Lung (tissue), 12 donors: ENCODE data around the gene PCK1. TPM values are rescaled to one million over a fixed set of nuclear protein-coding genes. Genes with fewer than 3 reads are reported as not detected.

Experiments
- ATAC-seq: fragments of 200-7000 bp; cut with Tn5 transposase; one replicate; pipeline ENCODE4 v1.9.1; 2020; ENCODE audit warnings: moderate number of reproducible peaks; ENCODE audit not compliant: insufficient read depth, low FRiP score
- DNase-seq, 3 donors: peaks; one replicate each; pipeline ENCODE4 v3.0.0-alpha.2; 2013 to 2017
- H3K27ac ChIP-seq, 2 donors: one replicate each; pipeline ENCODE4 v1.5.1; 2013; ENCODE audit warnings: mild to moderate bottlenecking in 2 of 2, moderate library complexity in 2 of 2, control low read depth in 1 of 2, inconsistent platforms in 1 of 2, low read depth in 1 of 2, low read length in 1 of 2
- H3K27me3 ChIP-seq, 3 donors: one replicate each; pipeline ENCODE4 v1.5.1; 2013; ENCODE audit warnings: low read length in 2 of 3; ENCODE audit not compliant: control insufficient read depth in 3 of 3, insufficient read depth in 3 of 3
- H3K36me3 ChIP-seq, 4 donors: one replicate each; pipeline ENCODE4 v1.5.1; 2013; ENCODE audit warnings: low read length in 4 of 4, mild to moderate bottlenecking in 1 of 4, moderate library complexity in 1 of 4; ENCODE audit not compliant: control insufficient read depth in 4 of 4, insufficient read depth in 4 of 4
- H3K4me1 ChIP-seq, 5 donors: one replicate each; pipeline ENCODE4 v1.5.1; 2013; ENCODE audit warnings: low read length in 5 of 5, mild to moderate bottlenecking in 2 of 5, moderate library complexity in 1 of 5; ENCODE audit not compliant: control insufficient read depth in 5 of 5, insufficient read depth in 5 of 5
- H3K4me3 ChIP-seq: one replicate; pipeline ENCODE4 v1.5.1; 2013; ENCODE audit warnings: mild to moderate bottlenecking, control low read depth, moderate library complexity
- H3K9ac ChIP-seq, 2 donors: one replicate each; pipeline ENCODE4 v1.5.1; 2013; ENCODE audit warnings: low read length in 2 of 2, control low read depth in 1 of 2; ENCODE audit not compliant: insufficient read depth in 1 of 2
- H3K9me3 ChIP-seq, 4 donors: one replicate each; pipeline ENCODE4 v1.5.1; 2013; ENCODE audit warnings: low read length in 3 of 4, mild to moderate bottlenecking in 1 of 4, moderate library complexity in 1 of 4; ENCODE audit not compliant: control insufficient read depth in 4 of 4, insufficient read depth in 3 of 4
- CTCF ChIP-seq: IDR thresholded peaks from 2 replicates; pipeline ENCODE4 v1.5.1; 2012; ENCODE audit warnings: mild to moderate bottlenecking; ENCODE audit errors: control extremely low read depth, extremely low read depth
- WGBS, 2 donors: extraction: QIAGEN DNeasy Blood & Tissue Kit; methylation state at CpG; one replicate each; pipeline ENCODE4 v1.1.7; 2013; 5-methylcytosine and 5-hydroxymethylcytosine counted together
- polyA plus RNA-seq, 2 donors: library from polyadenylated mRNA; stranded (reverse); fragments of 200-250 nt; gene quantifications; one replicate each; pipeline ENCODE4 v1.2.1, GENCODE V29; 2013
- total RNA-seq, 2 donors: library from RNA; depleted of rRNA in 1 of 2; stranded (reverse); fragments of >200 nt in 1 of 2; gene quantifications; one replicate each; pipeline ENCODE4 v1.2.1, GENCODE V29; 2014 to 2021
- donor health status: control.
- donor health status: control.
- donor health status: Bipolar disorder and iron deficiency.
- donor health status: healthy.
- donor health status: DM: yes; HTN: yes; CAD: no.

Gene PCK1
- total and polyA plus RNA-seq, 4 donors: 0.05 to 1.7 (median 0.55) TPM

- no peak for TF ChIP-seq CTCF
- no peaks in the 10 kb centered on the region for H3K27me3 ChIP-seq
- WGBS, 2 donors: 81 to 88% methylated on average over 2 of the region's 2 CpGs
- ATAC-seq: no peak
- no peaks in the 10 kb centered on the region for H3K4me1 ChIP-seq
- no peaks in the 10 kb centered on the region for H3K9me3 ChIP-seq
- no peaks in the 10 kb centered on the region for H3K36me3 ChIP-seq
- no peak overlapping the region for H3K27ac ChIP-seq
- no peak overlapping the region for H3K9ac ChIP-seq
- no peak overlapping the region for H3K4me3 ChIP-seq
- no peak for DNase-seq
Observed at GRCh38 chr20:57532104-57532503, 28.8 kb upstream of the PCK1 start.

GRCh38 chr20:57535297-57535696 is 25.6 kb upstream of the PCK1 start:
- Histone ChIP-seq H3K27me3 (no peaks in the 10 kb centered on the region), H3K36me3 (no peaks in the 10 kb centered on the region), H3K27ac (no peak overlapping the region), H3K9me3 (peaks cover 0 to 4% (median 1%) of the 10 kb centered on the region in 4 donors), H3K4me3 (no peak overlapping the region), H3K4me1 (no peaks in the 10 kb centered on the region), H3K9ac (no peak overlapping the region)
- 74 to 82% methylated on average over 5 of the region's 5 CpGs for WGBS, 2 donors
- TF ChIP-seq CTCF: no peak
- DNase-seq (no peak), ATAC-seq (no peak)

GRCh38 chr20:57536120-57536708 is 24.7 kb upstream of the PCK1 start:
- H3K9me3 ChIP-seq: peaks cover 0 to 4% (median 1%) of the 10 kb centered on the region in 4 donors
- 68 to 71% methylated on average over 3 of the region's 3 CpGs for WGBS, 2 donors
- H3K27me3 ChIP-seq: no peaks in the 10 kb centered on the region
- no peaks in the 10 kb centered on the region for H3K4me1 ChIP-seq
- DNase-seq (no peak), ATAC-seq (no peak)
- H3K9ac ChIP-seq: no peak overlapping the region
- TF ChIP-seq CTCF: no peak
- no peak overlapping the region for H3K4me3 ChIP-seq
- no peak overlapping the region for H3K27ac ChIP-seq
- no peaks in the 10 kb centered on the region for H3K36me3 ChIP-seq
